ENCODE results near the gene PCSK4.
A peak's percentile ranks its signal among the peaks of the same experiment; 100 is the strongest.

PCSK4 gene

GRCh38 chr19:1457031-1457739, 33.0 kb downstream of the PCSK4 start:
- no peak overlapping the region for H3K4me3 ChIP-seq (ENCODE audit: low read depth, low read length)

- no peak overlapping the region for H3K4me3 ChIP-seq (ENCODE audit: low read depth, low read length)
These were observed 33.8 kb downstream of the PCSK4 start for GRCh38 chr19:1456121-1456900.

DNA sequence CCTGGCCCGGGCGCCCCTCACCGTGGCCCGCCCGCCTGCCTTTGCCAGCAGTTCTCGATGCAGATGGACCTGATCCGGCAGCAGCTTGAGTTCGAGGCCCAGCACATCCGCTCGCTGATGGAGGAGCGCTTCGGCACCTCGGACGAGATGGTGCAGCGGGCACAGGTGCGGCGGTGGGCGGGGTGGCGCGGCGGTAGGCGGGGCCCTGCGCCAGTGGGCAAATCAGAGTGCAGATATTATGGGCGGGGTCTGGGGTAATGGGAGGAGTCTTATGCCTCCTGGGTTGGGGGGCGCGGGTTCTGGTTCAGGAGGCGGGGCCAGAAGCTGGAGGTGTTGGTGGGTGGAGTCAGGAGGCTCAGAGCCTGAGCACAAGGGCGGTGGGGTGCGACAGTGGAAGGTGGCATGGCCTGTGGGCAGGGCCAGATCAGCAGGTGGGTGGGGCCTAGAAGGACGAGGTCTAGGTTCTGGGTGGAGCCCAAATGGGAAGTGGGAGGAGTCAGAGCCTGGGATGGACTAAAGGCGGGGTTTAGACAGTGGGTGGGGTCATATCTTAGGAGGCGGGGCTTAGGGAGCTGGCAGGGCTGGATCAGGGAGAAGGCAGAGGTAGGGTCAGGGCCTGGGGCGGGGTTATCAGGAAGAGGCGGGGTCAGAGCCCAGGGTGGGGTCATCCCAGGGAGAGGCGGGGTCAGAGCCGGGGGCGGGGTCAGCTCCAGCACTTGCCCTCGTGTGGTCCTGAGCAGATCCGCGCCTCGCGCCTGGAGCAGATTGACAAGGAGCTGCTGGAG, 34.6 kb downstream of the PCSK4 start:
- no peak overlapping the region for H3K4me3 ChIP-seq (ENCODE audit: low read depth, low read length)

- no peak overlapping the region for H3K4me3 ChIP-seq (ENCODE audit: low read depth, low read length)
These were observed 35.2 kb downstream of the PCSK4 start for GRCh38 chr19:1455002-1455335.

- H3K4me3 ChIP-seq (ENCODE audit: low read depth, low read length), result no peak overlapping the region
These were observed 36.4 kb downstream of the PCSK4 start for GRCh38 chr19:1453525-1454364.

- H3K4me3 ChIP-seq (ENCODE audit: low read depth, low read length), result no peak overlapping the region
These were observed 37.2 kb downstream of the PCSK4 start for GRCh38 chr19:1452802-1453524.

DNA sequence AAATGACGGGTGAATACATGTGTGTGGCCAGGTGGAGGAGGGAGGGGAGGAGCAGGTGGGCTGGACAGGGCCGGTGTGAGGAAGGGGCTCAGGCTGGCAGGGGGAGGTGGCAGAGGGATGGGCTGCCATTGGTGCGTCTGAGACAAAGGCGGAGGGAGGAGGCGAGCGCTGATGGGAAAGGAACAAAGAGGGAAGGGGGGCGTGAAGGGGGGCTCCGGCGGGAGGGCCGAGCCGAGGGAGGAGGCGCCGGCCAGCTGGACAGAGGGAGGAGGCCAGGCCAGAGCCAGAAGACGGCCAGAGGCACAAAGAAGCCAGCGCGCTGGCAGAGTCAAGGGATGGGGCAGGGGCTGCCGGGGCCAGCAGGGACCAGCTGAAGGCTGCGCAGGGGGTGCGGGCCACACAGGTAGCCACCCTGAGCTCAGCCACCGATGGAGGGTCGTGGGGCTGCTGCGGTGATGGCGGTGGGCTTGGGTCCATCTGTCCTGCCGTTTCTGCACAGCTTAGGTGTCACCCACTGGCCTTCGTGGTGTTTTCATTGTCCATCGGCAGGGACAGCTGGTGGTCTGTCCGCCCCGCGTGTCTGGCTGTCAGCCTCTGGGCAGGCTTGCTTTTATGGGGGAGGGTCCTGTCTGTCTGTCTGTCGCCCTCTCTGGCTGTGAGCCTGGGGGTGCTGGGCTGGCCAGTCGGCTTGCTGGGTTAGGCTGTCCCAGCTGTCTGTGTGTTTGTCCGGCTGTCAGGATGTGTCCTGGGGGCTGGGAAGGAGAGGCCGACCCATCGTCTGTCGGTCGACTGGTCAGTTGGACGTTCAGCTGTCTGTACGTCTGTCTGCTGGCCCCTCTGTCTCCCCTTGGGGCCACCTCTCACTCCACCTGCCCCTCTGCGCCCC, 38.0 kb downstream of the PCSK4 start:
- no peak overlapping the region for H3K4me3 ChIP-seq (ENCODE audit: low read depth, low read length)

GRCh38 chr19:1450735-1451731, 39.1 kb downstream of the PCSK4 start:
- no peak overlapping the region for H3K4me3 ChIP-seq (ENCODE audit: low read depth, low read length)

DNA sequence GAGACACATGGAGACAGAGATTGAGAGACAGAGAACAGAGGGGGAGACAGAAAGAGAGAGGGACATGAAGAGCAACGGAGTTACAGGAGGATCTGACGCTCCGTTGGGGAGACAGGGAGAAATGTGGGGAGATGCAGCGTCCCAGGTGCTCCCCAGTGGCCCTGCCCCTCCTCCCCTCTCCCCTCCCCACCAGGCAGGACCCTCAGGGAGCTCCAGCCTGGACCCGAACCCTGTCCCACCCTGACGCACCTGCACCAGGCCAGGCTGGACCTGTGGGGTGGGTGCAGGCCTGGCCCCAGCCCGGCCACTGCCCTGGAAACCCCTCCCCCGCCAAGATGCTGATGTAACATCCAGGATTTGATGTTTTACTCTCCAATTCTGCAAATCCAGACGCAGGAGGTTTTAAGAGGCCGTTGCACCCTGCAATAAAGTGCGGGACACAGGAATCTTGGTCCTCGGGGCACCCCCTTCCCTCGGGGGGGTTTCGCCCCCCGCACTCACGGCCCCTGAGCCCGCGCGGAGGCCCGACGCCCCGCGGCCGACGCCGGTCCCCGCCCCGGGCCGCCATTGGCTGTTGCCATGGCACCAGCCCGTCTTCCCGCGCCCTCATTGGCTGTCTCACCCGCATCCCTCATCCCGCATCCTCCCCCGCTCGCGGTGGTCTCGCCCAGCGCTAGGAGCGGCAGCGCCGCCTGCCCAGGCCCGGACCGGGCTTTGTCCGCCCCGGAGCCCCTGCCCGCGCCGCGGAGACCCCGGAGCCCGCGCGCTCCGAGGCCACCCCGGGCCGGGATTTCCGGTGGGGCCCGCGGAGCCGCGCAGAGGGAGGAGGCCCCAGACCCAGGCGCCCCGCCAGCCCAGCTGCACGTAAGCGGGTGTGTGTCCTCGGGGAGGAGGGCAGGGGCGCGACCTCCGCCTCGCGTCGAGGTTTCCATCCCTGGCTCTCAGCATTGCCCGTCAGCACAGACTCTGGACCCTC, 40.4 kb downstream of the PCSK4 start, which contains the start of gene APC2:
TSS of gene APC2 (plus strand) at position 655 of the 976 bp plus-strand sequence. CDS start 2,881 bp downstream, outside the sequence.
- peak within 1 kb of the TSS; percentile 8 for H3K4me3 ChIP-seq (ENCODE audit: low read depth, low read length)

- H3K4me3 ChIP-seq (ENCODE audit: low read depth, low read length), result no peak overlapping the region
These were observed 42.2 kb downstream of the PCSK4 start for GRCh38 chr19:1447944-1448343.

DNA sequence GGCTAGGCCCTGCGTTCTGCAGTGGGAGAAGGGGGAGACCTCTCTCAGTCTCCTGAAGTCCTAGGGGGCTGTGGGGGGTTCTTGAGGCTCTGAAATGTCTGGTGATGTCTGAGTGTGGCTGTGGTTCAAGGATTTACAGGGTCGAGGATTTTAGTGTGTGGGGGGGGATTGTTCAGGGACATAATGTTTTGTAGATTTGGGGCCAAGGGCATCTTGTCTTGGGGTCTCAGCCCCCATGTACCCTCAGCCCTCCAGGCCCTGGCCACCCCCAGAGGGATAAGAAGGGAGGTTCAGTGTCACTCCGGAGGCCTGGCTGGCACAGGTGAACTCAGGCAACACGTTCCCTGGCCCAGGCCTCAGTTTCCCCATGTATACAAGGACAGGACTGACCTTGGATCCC, 42.6 kb downstream of the PCSK4 start:
- no peak overlapping the region for H3K4me3 ChIP-seq (ENCODE audit: low read depth, low read length)

DNA sequence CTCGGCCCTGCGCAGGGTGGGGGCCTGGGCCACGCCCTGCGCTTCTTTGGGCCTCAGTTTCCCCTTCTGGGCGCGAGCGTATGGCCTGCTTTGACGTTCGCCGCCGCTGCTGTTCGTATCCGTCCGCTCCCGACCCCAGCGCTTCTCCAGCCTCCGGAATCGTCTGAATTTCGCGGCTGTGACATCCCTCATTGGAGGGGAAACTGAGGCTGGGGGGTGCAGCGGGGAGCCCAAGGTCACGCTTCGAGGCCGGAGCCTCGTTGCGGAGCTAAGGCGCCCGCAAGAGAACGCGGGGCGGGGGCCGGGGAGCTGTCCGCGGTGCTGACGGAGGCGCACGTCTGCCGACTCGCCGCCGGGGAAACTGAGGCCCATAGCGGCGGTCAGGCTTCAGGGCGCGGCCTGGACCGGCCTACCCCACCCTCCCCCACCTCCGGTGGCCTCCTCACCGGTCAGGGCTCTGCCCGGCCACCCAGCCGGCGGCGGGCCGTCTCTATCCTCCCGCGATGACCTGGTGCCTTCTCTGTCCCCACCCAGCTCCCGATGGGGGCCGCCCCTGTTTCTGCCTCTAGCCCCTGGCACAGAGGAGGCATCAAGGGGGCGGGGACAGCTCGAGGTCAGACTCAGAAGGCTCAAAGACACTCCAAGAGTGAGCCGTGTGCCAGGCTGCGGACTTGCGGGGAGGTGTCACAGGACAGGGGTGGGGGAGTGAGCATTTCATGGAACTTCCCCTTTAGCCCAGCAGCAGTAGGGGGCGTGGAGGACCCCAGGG, 43.3 kb downstream of the PCSK4 start:
- peak overlapping the region; percentile 6 for H3K4me3 ChIP-seq (ENCODE audit: low read depth, low read length)

- peak overlapping the region; percentile 6 for H3K4me3 ChIP-seq (ENCODE audit: low read depth, low read length)
These were observed 44.0 kb downstream of the PCSK4 start for GRCh38 chr19:1445932-1446712.

- H3K4me3 ChIP-seq (ENCODE audit: low read depth, low read length), result peak overlapping the region; percentile 35
These were observed 44.8 kb downstream of the PCSK4 start for GRCh38 chr19:1445185-1445931.
